Progenitor cell of endocrine pancreas (in vitro differentiated cells): Measurements from ENCODE around the gene AMIGO1. TPM values are rescaled to one million over a fixed set of nuclear protein-coding genes. Genes with fewer than 3 reads are reported as not detected.

Source experiments
- DNase-seq: peaks from one replicate; pipeline ENCODE4 v3.0.0; 2021; ENCODE audit warnings: low spot score; ENCODE audit not compliant: unreplicated experiment
- H3K27ac Mint-ChIP-seq: 2 replicates; pipeline ENCODE4 v1.8.0; 2021; ENCODE audit warnings: mild to moderate bottlenecking, moderate library complexity, mixed read lengths
- H3K27me3 Mint-ChIP-seq: 2 replicates; pipeline ENCODE4 v1.8.0; 2021; ENCODE audit warnings: mixed read lengths
- H3K36me3 Mint-ChIP-seq: 2 replicates; pipeline ENCODE4 v1.8.0; 2022; ENCODE audit warnings: mixed read lengths; ENCODE audit not compliant: insufficient read depth
- H3K4me1 Mint-ChIP-seq: 2 replicates; pipeline ENCODE4 v1.8.0; 2021; ENCODE audit warnings: low read depth, mixed read lengths
- H3K4me3 Mint-ChIP-seq: 2 replicates; pipeline ENCODE4 v1.8.0; 2021; ENCODE audit warnings: low read depth, mild to moderate bottlenecking, moderate library complexity, mixed read lengths
- H3K9me3 Mint-ChIP-seq: 2 replicates; pipeline ENCODE4 v1.8.0; 2021; ENCODE audit warnings: low read depth, mixed read lengths
- total RNA-seq: library from RNA; stranded (reverse); gene quantifications from 2 replicates; pipeline ENCODE4 v1.2.1, GENCODE V29; 2021
- TF ChIP-seq, protein P1 (sequence below): fragments of 200-600 bp; sonication (generic); IDR thresholded peaks from one replicate; pipeline ENCODE4 v1.5.0; 2021; ENCODE audit warnings: antibody characterized with exemption, mild to moderate bottlenecking; ENCODE audit not compliant: unreplicated experiment

Gene AMIGO1
- total RNA-seq, 1 donor from 2014 or later, result 7.2 TPM

DNA sequence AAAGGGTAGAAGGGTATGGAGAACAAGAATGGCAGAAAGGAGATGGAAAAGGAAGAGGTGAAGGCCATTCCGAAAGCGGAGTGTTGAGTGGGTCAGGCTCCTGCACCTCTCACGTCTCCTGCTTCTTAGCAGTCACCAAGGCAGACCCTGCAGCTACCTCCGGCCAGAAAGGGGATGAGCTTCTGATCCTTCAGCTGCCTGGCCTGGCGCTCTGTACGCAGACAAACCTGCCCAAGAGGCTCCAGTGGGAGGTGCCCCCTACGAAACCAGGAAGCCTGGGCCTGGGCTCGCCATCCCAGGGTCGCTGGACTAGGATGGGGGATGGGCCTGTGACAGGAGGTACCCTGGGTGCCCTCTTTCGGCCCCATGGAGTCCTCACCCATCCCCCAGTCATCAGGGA lies 33.1 kb upstream of the AMIGO1 start:
- no peaks in the 10 kb centered on the region for H3K36me3 Mint-ChIP-seq
- H3K9me3 Mint-ChIP-seq, result no peaks in the 10 kb centered on the region
- peaks cover 40% of the 10 kb centered on the region for H3K27me3 Mint-ChIP-seq
- H3K4me3 Mint-ChIP-seq, result no peak overlapping the region
- TF ChIP-seq, protein P1, sequence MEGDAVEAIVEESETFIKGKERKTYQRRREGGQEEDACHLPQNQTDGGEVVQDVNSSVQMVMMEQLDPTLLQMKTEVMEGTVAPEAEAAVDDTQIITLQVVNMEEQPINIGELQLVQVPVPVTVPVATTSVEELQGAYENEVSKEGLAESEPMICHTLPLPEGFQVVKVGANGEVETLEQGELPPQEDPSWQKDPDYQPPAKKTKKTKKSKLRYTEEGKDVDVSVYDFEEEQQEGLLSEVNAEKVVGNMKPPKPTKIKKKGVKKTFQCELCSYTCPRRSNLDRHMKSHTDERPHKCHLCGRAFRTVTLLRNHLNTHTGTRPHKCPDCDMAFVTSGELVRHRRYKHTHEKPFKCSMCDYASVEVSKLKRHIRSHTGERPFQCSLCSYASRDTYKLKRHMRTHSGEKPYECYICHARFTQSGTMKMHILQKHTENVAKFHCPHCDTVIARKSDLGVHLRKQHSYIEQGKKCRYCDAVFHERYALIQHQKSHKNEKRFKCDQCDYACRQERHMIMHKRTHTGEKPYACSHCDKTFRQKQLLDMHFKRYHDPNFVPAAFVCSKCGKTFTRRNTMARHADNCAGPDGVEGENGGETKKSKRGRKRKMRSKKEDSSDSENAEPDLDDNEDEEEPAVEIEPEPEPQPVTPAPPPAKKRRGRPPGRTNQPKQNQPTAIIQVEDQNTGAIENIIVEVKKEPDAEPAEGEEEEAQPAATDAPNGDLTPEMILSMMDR, result no peak
- H3K27ac Mint-ChIP-seq, result no peak overlapping the region
- H3K4me1 Mint-ChIP-seq, result peaks cover 9% of the 10 kb centered on the region
- DNase-seq, result no peak

GRCh38 chr1:109541102-109541501 lies 31.6 kb upstream of the AMIGO1 start:
- no peak for DNase-seq
- no peaks in the 10 kb centered on the region for H3K4me1 Mint-ChIP-seq
- H3K27me3 Mint-ChIP-seq, result peaks cover 40% of the 10 kb centered on the region
- no peaks in the 10 kb centered on the region for H3K36me3 Mint-ChIP-seq
- TF ChIP-seq, protein P1, result no peak
- H3K4me3 Mint-ChIP-seq, result no peak overlapping the region
- no peak overlapping the region for H3K27ac Mint-ChIP-seq
- no peaks in the 10 kb centered on the region for H3K9me3 Mint-ChIP-seq

GRCh38 chr1:109539676-109540075 lies 30.1 kb upstream of the AMIGO1 start, which contains the start of gene GPR61:
TSS of gene GPR61 (plus strand) at chr1:109539872. CDS start at chr1:109543023, 3,151 bp downstream.
- Mint-ChIP-seq H3K27ac (peak within 1 kb of the TSS; percentile 35), H3K4me3 (no peak within 1 kb of the TSS), H3K27me3 (peaks cover 42% of the 10 kb centered on the region), H3K4me1 (no peaks in the 10 kb centered on the region), H3K9me3 (no peaks in the 10 kb centered on the region), H3K36me3 (no peaks in the 10 kb centered on the region)
- TF ChIP-seq, protein P1, result no peak
- DNase-seq, result no peak

GRCh38 chr1:109538827-109539555 lies 29.5 kb upstream of the AMIGO1 start:
- TF ChIP-seq, protein P1, result no peak
- Mint-ChIP-seq H3K4me3 (no peak overlapping the region), H3K9me3 (no peaks in the 10 kb centered on the region), H3K36me3 (no peaks in the 10 kb centered on the region), H3K4me1 (no peaks in the 10 kb centered on the region), H3K27ac (no peak overlapping the region), H3K27me3 (peaks cover 37% of the 10 kb centered on the region)
- no peak for DNase-seq

DNA sequence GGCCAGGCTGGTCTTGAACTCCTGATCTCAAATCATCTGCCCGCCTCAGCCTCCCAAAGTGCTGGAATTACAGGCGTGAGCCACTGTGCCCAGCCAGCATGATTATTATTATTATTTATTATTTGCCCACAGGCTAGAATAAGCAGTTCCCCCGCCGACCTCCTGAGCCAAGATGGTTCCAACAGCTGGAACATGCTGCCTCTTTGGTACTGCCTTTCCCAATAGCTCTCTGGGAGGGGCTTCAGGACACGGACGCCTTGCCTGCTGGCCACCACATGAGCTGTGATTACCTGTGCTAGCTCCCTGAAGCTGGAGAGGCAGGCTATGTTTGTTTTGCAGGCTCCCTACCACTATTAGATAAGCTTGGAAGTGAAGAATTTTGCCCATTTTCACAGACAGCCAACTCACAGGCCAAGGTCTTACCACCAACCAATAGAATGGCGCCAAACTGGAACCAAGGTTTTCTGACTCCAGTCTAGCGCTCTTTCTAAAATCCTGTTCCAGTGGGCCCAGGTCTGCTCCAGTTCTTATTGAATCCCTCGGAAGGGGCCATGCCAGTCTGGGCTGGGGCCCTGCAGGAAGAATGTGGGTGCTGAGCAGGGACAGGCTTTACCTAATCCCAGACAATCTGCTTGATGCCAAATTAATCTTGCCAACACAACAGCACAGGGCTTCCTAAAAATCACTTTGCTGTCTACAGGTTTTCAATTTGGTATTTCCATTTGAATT lies 28.1 kb upstream of the AMIGO1 start:
- Mint-ChIP-seq H3K36me3 (no peaks in the 10 kb centered on the region), H3K4me3 (no peak overlapping the region), H3K27me3 (peaks cover 30% of the 10 kb centered on the region), H3K4me1 (peaks cover 2% of the 10 kb centered on the region), H3K27ac (no peak overlapping the region), H3K9me3 (no peaks in the 10 kb centered on the region)
- DNase-seq, result no peak
- TF ChIP-seq, protein P1, result no peak
